HL-60/S4 treated with retinoic acid at 250 ng/mL for 4 days and 3 days (cell line): ENCODE measurements around the gene NAV2.

Experiments
- in situ Hi-C: fragments of 300-500 bp; cut with MboI; formaldehyde crosslinking; loops from 2 replicates; pipeline ENCODE4 v1.7.0; 2022; ENCODE audit warnings: low sequenced_read_pairs

NAV2 gene

GRCh38 chr11:19686234-19686633 is 26.4 kb upstream of the NAV2 start:
- in situ Hi-C loops = no loop called here

- in situ Hi-C loops = no loop called here
Observed at GRCh38 chr11:19687392-19687791, 25.2 kb upstream of the NAV2 start.

DNA sequence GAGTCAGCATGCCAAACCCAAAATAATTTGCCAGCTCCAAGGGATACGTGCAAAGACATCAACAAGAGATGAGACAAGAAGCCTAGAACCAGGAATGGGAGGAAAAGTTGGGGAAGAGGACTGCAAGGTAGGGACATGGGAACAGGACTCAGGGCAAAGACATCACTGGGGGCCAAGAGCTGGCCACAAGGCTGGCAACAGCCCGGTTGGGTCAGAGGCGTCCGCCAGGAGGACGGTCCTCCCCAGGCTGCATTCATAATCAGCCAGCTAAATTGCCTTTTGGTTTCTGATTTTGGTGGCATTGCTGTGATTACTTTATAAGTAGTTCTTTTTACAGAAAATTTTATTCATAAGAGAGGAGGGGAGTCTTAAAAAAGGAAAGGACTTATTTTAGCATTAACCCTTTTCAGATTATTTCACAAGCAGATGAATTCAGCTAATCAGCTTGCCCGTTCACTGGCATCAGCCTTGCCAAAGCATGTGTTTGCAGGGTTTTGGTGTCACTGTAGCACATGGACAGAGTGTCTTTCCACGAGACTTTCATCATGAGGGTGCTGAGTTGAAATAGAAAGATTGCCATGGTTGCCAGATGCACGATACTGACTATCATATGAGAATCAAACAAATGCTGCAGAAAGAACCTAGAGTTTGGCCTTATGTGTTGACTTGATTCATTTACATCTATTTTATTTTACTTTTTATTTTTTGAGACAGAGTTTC is 23.2 kb upstream of the NAV2 start:
- in situ Hi-C loops = no loop called here

- in situ Hi-C loops = no loop called here
Observed at GRCh38 chr11:19690885-19691284, 21.8 kb upstream of the NAV2 start.

GRCh38 chr11:19691815-19692500 is 20.7 kb upstream of the NAV2 start:
- in situ Hi-C loops = no loop called here

DNA sequence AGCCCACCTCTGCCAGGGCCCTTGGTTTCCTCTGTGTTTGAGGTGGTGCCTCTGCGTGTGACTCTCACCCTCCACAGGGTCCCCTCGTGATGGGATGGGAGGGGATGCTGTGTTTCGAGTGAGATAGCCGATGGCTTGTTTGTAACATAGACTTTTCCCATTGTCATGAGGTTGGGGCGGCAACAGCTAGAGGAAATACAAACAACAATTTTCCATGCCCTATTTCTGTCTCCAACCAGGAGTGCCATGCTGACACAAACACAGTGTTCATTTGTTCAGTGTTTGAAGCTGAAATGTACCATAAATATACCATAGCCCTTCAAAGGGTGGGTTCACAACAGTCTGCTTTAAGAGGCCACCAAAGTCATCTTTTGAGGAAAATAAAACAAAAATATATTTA is 19.5 kb upstream of the NAV2 start:
- in situ Hi-C loops = no loop called here

DNA sequence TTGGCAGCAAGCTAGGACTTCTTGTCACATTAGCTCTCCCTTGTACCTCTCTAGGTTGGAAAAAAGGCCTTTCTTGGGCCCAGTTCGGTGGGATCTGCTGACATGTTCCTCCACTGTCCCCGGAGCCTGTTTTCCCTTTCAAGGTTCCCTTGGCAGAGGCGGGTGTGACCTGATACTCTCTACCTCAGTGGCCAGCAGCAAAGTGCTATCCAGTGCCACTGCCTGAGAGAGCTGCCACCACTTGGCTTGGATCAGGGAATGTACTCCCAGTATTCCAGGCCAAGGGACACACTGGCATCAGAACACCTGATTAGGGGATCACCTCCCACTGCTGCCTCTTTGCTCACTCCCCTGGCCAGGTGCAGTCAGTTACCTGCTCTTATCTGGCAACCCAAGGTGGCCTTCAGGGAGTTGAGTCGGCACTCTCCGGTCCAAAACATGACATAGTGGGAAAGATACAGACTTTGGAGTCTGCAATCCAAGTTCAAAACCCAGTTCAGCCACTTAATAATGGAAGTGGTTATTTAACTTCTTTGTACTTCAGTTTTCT is 17.8 kb upstream of the NAV2 start:
- in situ Hi-C loops = no loop called here

- in situ Hi-C loops = no loop called here
Observed at GRCh38 chr11:19696073-19696472, 16.6 kb upstream of the NAV2 start.

- in situ Hi-C loops = no loop called here
Observed at GRCh38 chr11:19696904-19697303, 15.7 kb upstream of the NAV2 start.

GRCh38 chr11:19697721-19698121 is 14.9 kb upstream of the NAV2 start:
- in situ Hi-C loops = no loop called here

DNA sequence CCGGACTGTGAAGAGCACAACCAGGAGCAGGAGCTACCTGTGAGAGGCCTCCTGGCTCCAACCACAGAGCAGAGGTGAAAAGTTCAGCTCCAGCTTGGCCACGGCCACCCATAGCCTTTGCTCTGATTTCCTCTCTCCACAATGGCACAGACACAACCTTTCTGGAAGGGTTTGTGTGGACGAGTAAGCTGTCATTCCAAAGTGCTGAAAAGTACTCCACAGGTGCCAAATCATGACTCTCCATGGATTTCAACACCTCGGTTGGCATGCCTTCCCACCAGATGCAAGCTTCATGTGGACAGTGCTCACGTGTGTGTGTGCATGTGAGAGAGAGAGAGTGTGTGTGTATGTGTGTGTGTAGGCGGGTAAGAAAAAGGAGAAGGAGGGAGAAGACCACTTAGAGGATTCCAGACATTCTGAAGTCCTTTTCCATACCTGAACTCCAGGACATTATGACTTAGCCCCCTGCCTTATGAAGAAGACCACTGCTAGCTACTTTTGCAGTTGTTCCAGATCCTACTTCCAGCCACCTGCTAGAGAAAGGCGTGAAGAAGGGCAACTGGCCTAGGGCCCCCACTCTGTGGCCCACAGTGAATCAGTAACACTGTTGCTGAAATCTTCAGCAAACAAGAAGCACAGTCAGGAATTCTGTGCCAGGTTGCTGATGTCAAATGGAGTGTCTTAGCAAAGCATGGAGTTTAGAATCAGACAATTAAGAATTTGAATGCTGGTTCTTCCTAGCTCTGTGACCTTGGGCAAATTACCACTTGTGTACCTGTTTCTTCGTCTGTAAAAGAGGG is 13.9 kb upstream of the NAV2 start:
- in situ Hi-C loops = no loop called here

DNA sequence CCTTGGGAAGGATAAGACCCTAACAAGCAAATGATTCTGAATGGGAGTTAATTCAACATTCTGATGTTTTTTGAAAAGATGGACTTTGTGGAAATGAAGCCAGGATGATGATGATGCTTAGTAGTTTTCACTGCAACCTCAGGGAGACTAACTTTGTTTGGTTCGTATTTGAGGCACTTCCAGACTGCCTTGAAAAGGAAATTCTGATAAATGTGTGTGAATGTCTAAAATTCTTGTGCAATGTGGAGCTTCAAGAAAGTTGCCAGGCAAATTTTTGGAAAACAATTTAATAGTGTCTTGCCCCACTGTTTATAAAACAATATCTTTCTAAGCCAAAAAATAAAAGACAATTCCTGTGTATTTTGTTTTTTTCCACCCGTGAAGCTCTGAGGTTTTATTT is 11.2 kb upstream of the NAV2 start:
- in situ Hi-C loops = no loop called here

DNA sequence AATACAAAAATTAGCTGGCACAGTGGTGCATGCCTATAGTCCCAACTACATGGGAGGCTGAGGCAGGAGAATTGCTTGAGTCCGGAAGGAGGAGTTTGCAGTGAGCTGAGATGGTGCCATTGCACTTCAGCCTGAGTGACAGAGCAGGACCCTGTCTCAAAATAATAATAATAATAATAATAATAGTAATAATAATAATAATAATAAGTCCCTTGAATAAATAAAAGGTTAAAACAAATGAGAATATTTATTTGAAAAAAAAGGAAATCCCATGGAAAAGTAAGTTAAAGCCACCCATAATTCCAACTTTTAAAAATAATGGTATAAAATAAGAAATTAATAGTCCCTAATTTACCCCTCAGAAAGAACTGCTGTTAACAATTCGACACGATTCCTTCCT is 10.0 kb upstream of the NAV2 start:
- in situ Hi-C loops = no loop called here

DNA sequence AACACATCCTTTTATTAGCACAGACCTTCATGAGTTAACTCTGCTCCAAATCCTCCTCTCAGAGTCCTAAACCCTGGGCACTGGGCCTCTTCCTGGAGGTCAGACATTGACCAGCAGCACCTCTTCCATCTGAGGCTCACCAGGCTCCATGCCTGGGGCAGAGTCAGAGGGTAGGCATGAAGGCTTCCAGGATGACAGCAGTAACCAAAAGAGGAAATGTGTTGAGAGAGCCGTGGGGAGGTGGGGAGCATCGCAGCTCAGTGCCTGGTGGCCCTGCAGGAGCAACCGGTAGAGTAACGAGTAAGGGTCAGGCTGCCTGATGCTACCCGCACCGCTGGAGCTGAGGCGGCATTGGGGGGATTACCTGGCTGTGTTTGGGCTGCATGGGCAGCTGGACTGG is 9.4 kb upstream of the NAV2 start:
- in situ Hi-C loops = no loop called here

GRCh38 chr11:19704213-19704612 is 8.4 kb upstream of the NAV2 start:
- in situ Hi-C loops = no loop called here

GRCh38 chr11:19705936-19706335 is 6.7 kb upstream of the NAV2 start:
- in situ Hi-C loops = no loop called here

GRCh38 chr11:19711911-19712280 is 741 bp upstream of the NAV2 start:
- in situ Hi-C loops = no loop called here

GRCh38 chr11:19713196-19714021 is 772 bp downstream of the NAV2 start:
- in situ Hi-C loops = no loop called here

DNA sequence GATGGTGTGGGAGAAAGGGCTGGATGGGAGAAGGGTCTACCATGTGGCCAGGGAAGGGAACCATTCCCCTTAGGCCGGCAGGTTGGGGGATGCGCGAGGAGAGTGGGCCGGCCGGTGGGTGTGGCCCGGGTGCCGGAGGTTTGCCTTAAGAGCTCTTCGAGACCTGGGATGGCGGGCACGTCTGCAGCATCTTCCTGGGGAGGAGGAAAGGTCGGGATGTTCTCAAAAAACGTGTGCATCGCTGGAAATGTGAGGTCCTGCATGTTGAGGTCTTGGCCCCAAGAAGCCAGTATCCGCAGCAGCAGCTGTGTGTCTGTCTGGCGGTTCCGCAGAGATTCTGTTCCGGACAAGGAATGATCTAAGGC is 1.4 kb downstream of the NAV2 start:
- in situ Hi-C loops = no loop called here

GRCh38 chr11:19714387-19715363 is 2.0 kb downstream of the NAV2 start:
- in situ Hi-C loops = no loop called here
